ENCODE results near the gene SLX4.
"Not testable (repeated sequence)": the region's sequence is repeated elsewhere in the genome, so short reads cannot be mapped to it uniquely, and the experiment has no call there.

DNA sequence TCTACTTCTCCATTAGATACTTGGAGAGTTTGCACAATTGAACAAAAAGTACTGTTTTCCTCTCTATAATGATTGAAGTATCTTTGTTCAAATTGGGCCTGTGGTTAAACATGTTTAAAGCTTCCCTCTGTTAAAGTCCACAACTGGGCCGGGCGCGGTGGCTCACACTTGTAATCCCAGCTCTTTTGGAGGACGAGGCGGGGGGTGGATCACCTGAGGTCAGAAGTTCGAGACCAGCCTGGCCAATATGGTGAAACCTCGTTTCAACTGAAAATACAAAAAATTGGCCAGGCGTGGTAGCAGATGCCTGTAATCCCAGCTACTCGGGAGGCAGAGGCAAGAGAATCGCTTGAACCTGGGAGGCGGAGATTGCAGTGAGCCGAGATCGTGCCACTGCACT, 2.4 kb downstream of the SLX4 start:
- TF ChIP-seq, protein P1, sequence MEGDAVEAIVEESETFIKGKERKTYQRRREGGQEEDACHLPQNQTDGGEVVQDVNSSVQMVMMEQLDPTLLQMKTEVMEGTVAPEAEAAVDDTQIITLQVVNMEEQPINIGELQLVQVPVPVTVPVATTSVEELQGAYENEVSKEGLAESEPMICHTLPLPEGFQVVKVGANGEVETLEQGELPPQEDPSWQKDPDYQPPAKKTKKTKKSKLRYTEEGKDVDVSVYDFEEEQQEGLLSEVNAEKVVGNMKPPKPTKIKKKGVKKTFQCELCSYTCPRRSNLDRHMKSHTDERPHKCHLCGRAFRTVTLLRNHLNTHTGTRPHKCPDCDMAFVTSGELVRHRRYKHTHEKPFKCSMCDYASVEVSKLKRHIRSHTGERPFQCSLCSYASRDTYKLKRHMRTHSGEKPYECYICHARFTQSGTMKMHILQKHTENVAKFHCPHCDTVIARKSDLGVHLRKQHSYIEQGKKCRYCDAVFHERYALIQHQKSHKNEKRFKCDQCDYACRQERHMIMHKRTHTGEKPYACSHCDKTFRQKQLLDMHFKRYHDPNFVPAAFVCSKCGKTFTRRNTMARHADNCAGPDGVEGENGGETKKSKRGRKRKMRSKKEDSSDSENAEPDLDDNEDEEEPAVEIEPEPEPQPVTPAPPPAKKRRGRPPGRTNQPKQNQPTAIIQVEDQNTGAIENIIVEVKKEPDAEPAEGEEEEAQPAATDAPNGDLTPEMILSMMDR (IDR thresholded peaks at IDR 0.05 in 2 of 3, conservative IDR thresholded peaks at IDR 0.05 in 1 of 3; ENCODE audit: borderline replicate concordance in 1 of 3, insufficient read depth in 1 of 3, low read depth in 2 of 3, low read length in 2 of 3) = not testable (repeated sequence)
- TF ChIP-seq, protein P2, sequence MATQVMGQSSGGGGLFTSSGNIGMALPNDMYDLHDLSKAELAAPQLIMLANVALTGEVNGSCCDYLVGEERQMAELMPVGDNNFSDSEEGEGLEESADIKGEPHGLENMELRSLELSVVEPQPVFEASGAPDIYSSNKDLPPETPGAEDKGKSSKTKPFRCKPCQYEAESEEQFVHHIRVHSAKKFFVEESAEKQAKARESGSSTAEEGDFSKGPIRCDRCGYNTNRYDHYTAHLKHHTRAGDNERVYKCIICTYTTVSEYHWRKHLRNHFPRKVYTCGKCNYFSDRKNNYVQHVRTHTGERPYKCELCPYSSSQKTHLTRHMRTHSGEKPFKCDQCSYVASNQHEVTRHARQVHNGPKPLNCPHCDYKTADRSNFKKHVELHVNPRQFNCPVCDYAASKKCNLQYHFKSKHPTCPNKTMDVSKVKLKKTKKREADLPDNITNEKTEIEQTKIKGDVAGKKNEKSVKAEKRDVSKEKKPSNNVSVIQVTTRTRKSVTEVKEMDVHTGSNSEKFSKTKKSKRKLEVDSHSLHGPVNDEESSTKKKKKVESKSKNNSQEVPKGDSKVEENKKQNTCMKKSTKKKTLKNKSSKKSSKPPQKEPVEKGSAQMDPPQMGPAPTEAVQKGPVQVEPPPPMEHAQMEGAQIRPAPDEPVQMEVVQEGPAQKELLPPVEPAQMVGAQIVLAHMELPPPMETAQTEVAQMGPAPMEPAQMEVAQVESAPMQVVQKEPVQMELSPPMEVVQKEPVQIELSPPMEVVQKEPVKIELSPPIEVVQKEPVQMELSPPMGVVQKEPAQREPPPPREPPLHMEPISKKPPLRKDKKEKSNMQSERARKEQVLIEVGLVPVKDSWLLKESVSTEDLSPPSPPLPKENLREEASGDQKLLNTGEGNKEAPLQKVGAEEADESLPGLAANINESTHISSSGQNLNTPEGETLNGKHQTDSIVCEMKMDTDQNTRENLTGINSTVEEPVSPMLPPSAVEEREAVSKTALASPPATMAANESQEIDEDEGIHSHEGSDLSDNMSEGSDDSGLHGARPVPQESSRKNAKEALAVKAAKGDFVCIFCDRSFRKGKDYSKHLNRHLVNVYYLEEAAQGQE (IDR thresholded peaks at IDR 0.05; ENCODE audit: low read depth) = not testable (repeated sequence)
- TF ChIP-seq EZH2 (IDR thresholded peaks at IDR 0.05); TCF7L2 (IDR thresholded peaks at IDR 0.05; ENCODE audit: borderline replicate concordance, extremely low read depth, insufficient read depth, insufficient read length); EGR1 (IDR thresholded peaks at IDR 0.05; ENCODE audit: low read depth); SRF (IDR thresholded peaks at IDR 0.05; ENCODE audit: low read depth); POLR2AphosphoS5 (IDR thresholded peaks at IDR 0.05; ENCODE audit: low read depth, low read length); JUND (IDR thresholded peaks at IDR 0.05); ZNF274 (IDR thresholded peaks at IDR 0.05; ENCODE audit: low read depth, low read length); EZH2phosphoT487 (IDR thresholded peaks at IDR 0.05; ENCODE audit: borderline replicate concordance); POLR2A (IDR thresholded peaks at IDR 0.05; ENCODE audit: borderline replicate concordance, extremely low read depth, insufficient read depth, insufficient read length); RAD21 (IDR thresholded peaks at IDR 0.05; ENCODE audit: low read depth); FOSL1 (IDR thresholded peaks at IDR 0.05; ENCODE audit: low read depth): not testable (repeated sequence)
